ENCODE data around the gene HMGCLL1.

Gene HMGCLL1

GRCh38 chr6:55450005-55450404, 129.0 kb downstream of the HMGCLL1 start:
- no peak for DNase-seq (ENCODE audit: low read depth)
- H3K4me3 ChIP-seq (ENCODE audit: low read length): no peak overlapping the region
- no peak for TF ChIP-seq CTCF (IDR thresholded peaks at IDR 0.05; ENCODE audit: insufficient read depth, low read depth, low read length, missing control alignments)

GRCh38 chr6:55449225-55449624, 129.8 kb downstream of the HMGCLL1 start:
- no peak for DNase-seq (ENCODE audit: low read depth)
- H3K4me3 ChIP-seq (ENCODE audit: low read length): no peak overlapping the region
- no peak for TF ChIP-seq CTCF (IDR thresholded peaks at IDR 0.05; ENCODE audit: insufficient read depth, low read depth, low read length, missing control alignments)

GRCh38 chr6:55448451-55448850, 130.5 kb downstream of the HMGCLL1 start:
- no peak for TF ChIP-seq CTCF (IDR thresholded peaks at IDR 0.05; ENCODE audit: insufficient read depth, low read depth, low read length, missing control alignments)
- DNase-seq (ENCODE audit: low read depth): no peak
- H3K4me3 ChIP-seq (ENCODE audit: low read length): no peak overlapping the region

- TF ChIP-seq CTCF (IDR thresholded peaks at IDR 0.05; ENCODE audit: insufficient read depth, low read depth, low read length, missing control alignments): no peak
- H3K4me3 ChIP-seq (ENCODE audit: low read length): no peak overlapping the region
- DNase-seq (ENCODE audit: low read depth): no peak
These were observed 131.1 kb downstream of the HMGCLL1 start for GRCh38 chr6:55447891-55448290.

GRCh38 chr6:55445648-55446204, 133.3 kb downstream of the HMGCLL1 start:
- H3K4me3 ChIP-seq (ENCODE audit: low read length): no peak overlapping the region
- peak; percentile 51 for DNase-seq (ENCODE audit: low read depth)
- peak; percentile 54 for TF ChIP-seq CTCF (IDR thresholded peaks at IDR 0.05; ENCODE audit: insufficient read depth, low read depth, low read length, missing control alignments)

- DNase-seq (ENCODE audit: low read depth): no peak
- TF ChIP-seq CTCF (IDR thresholded peaks at IDR 0.05; ENCODE audit: insufficient read depth, low read depth, low read length, missing control alignments): no peak
- H3K4me3 ChIP-seq (ENCODE audit: low read length): no peak overlapping the region
These were observed 135.5 kb downstream of the HMGCLL1 start for GRCh38 chr6:55443238-55444134.

Data from epithelial cell of esophagus (primary cell).